Cardiac muscle cell (in vitro differentiated cells and primary cell): ENCODE data around the gene ALG1. TPM values are rescaled to one million over a fixed set of nuclear protein-coding genes. Genes with fewer than 3 reads are reported as not detected.

ENCODE experiments used
- DNase-seq, 2 donors: peaks; one replicate each; pipeline versions ENCODE4 v3.0.0 to v3.0.0-alpha.2; 2010 to 2017; ENCODE audit warnings: low read depth in 1 of 2, low spot score in 1 of 2
- H3K27ac ChIP-seq: fragments of 200-600 bp; sonication (generic); 2 replicates; pipeline ENCODE4 v1.5.1; 2016
- H3K27me3 ChIP-seq: fragments of 200-600 bp; sonication (generic); 2 replicates; pipeline ENCODE4 v1.6.0; 2016; ENCODE audit warnings: control low read depth
- H3K36me3 ChIP-seq: fragments of 200-600 bp; sonication (generic); 2 replicates; pipeline ENCODE4 v1.5.1; 2016; ENCODE audit warnings: control low read depth
- H3K4me1 ChIP-seq: fragments of 200-600 bp; sonication (generic); 2 replicates; pipeline ENCODE4 v1.8.1; 2017; ENCODE audit warnings: low read depth, mild to moderate bottlenecking, mixed run types
- H3K4me3 ChIP-seq: fragments of 200-600 bp; sonication (generic); 2 replicates; pipeline ENCODE4 v1.5.1; 2016; ENCODE audit warnings: mild to moderate bottlenecking
- H3K9me3 ChIP-seq: fragments of 200-600 bp; sonication (generic); 2 replicates; pipeline ENCODE4 v1.5.1; 2017; ENCODE audit warnings: low read depth, mild to moderate bottlenecking, control low read depth
- CTCF ChIP-seq: IDR thresholded peaks from 2 replicates; pipeline ENCODE4 v1.5.1; 2012; ENCODE audit warnings: low read depth, mild to moderate bottlenecking, low read length
- polyA plus RNA-seq: library from polyadenylated mRNA; unstranded; fragments of >200 nt; fragmentation: Nextera tagmentation; extraction: Ambion mirVana; gene quantifications from 2 replicates; pipeline ENCODE4 v1.2.1, GENCODE V29; 2016
- total RNA-seq: library from RNA; depleted of rRNA; stranded (reverse); fragments of >200 nt; gene quantifications from 2 replicates; pipeline ENCODE4 v1.2.3, GENCODE V29; 2016

Gene ALG1
- total and polyA plus RNA-seq, 2 experiments from 2014 or later = 20.2 to 26.5 TPM

- H3K36me3 ChIP-seq = no peaks in the 10 kb centered on the region
- DNase-seq = no peak
- no peaks in the 10 kb centered on the region for H3K4me1 ChIP-seq
- H3K4me3 ChIP-seq = no peak overlapping the region
- H3K9me3 ChIP-seq = no peaks in the 10 kb centered on the region
- no peak for TF ChIP-seq CTCF
- no peaks in the 10 kb centered on the region for H3K27me3 ChIP-seq
- no peak overlapping the region for H3K27ac ChIP-seq
These were observed 44.6 kb upstream of the ALG1 start for GRCh38 chr16:5027086-5027485.

- no peak overlapping the region for H3K4me3 ChIP-seq
- no peaks in the 10 kb centered on the region for H3K4me1 ChIP-seq
- H3K36me3 ChIP-seq = no peaks in the 10 kb centered on the region
- no peak overlapping the region for H3K27ac ChIP-seq
- no peaks in the 10 kb centered on the region for H3K9me3 ChIP-seq
- H3K27me3 ChIP-seq = no peaks in the 10 kb centered on the region
- TF ChIP-seq CTCF = no peak
- DNase-seq = no peak
These were observed 43.9 kb upstream of the ALG1 start for GRCh38 chr16:5027575-5028235.

GRCh38 chr16:5028950-5029475 is 42.6 kb upstream of the ALG1 start:
- DNase-seq = no peak
- Histone ChIP-seq H3K4me3 (no peak overlapping the region), H3K4me1 (no peaks in the 10 kb centered on the region), H3K27me3 (no peaks in the 10 kb centered on the region), H3K9me3 (no peaks in the 10 kb centered on the region), H3K27ac (no peak overlapping the region), H3K36me3 (no peaks in the 10 kb centered on the region)
- TF ChIP-seq CTCF = no peak

- DNase-seq = no peak
- no peak for TF ChIP-seq CTCF
- H3K36me3 ChIP-seq = no peaks in the 10 kb centered on the region
- no peaks in the 10 kb centered on the region for H3K27me3 ChIP-seq
- H3K27ac ChIP-seq = no peak overlapping the region
- H3K9me3 ChIP-seq = no peaks in the 10 kb centered on the region
- H3K4me3 ChIP-seq = no peak overlapping the region
- H3K4me1 ChIP-seq = peaks cover 6% of the 10 kb centered on the region
These were observed 41.3 kb upstream of the ALG1 start for GRCh38 chr16:5030251-5030870.

GRCh38 chr16:5031601-5032000 is 40.0 kb upstream of the ALG1 start:
- Histone ChIP-seq H3K27me3 (no peaks in the 10 kb centered on the region), H3K4me1 (peaks cover 6% of the 10 kb centered on the region), H3K27ac (no peak overlapping the region), H3K9me3 (no peaks in the 10 kb centered on the region), H3K36me3 (no peaks in the 10 kb centered on the region), H3K4me3 (no peak overlapping the region)
- DNase-seq = no peak
- no peak for TF ChIP-seq CTCF
